Thymus (tissue), 11 donors: Measurements from ENCODE around the gene PTPRT. TPM values are rescaled to one million over a fixed set of nuclear protein-coding genes. Genes with fewer than 3 reads are reported as not detected.

Source experiments
- DNase-seq, 9 donors: peaks; one replicate each; pipeline ENCODE4 v3.0.0-alpha.2; 2013; ENCODE audit warnings: low spot score in 9 of 9, low read depth in 6 of 9, missing footprints in 1 of 9
- H3K27ac ChIP-seq, 2 donors: one replicate each; pipeline ENCODE4 v1.5.1; 2013; ENCODE audit warnings: control low read depth in 1 of 2, low read depth in 1 of 2, low read length in 1 of 2, mild to moderate bottlenecking in 1 of 2, moderate library complexity in 1 of 2
- H3K27me3 ChIP-seq, 2 donors: one replicate each; pipeline ENCODE4 v1.5.1; 2013; ENCODE audit warnings: low read length in 1 of 2; ENCODE audit not compliant: control insufficient read depth in 2 of 2, insufficient read depth in 1 of 2
- H3K36me3 ChIP-seq, 2 donors: one replicate each; pipeline ENCODE4 v1.5.1; 2013; ENCODE audit warnings: low read length in 1 of 2, mild to moderate bottlenecking in 1 of 2, moderate library complexity in 1 of 2; ENCODE audit not compliant: control insufficient read depth in 2 of 2, insufficient read depth in 2 of 2
- H3K4me1 ChIP-seq, 2 donors: one replicate each; pipeline ENCODE4 v1.5.1; 2013; ENCODE audit warnings: low read length in 2 of 2; ENCODE audit not compliant: control insufficient read depth in 2 of 2, insufficient read depth in 2 of 2
- H3K4me3 ChIP-seq, 2 donors: one replicate each; pipeline ENCODE4 v1.5.1; 2013; ENCODE audit warnings: low read length in 2 of 2, control low read depth in 1 of 2, mild to moderate bottlenecking in 1 of 2
- H3K9me3 ChIP-seq, 2 donors: one replicate each; pipeline ENCODE4 v1.5.1; 2013; ENCODE audit warnings: low read length in 1 of 2, mild to moderate bottlenecking in 1 of 2; ENCODE audit not compliant: control insufficient read depth in 2 of 2, insufficient read depth in 1 of 2
- WGBS: extraction: QIAGEN DNeasy Blood & Tissue Kit; methylation state at CpG from one replicate; pipeline ENCODE4 v1.1.7; 2013; 5-methylcytosine and 5-hydroxymethylcytosine counted together
- polyA plus RNA-seq: library from polyadenylated mRNA; stranded (reverse); fragments of 200-250 nt; gene quantifications from one replicate; pipeline ENCODE4 v1.2.3, GENCODE V29; 2013
- total RNA-seq: library from RNA; stranded (reverse); fragments of 120-200 nt; gene quantifications from one replicate; pipeline ENCODE4 v1.2.4, GENCODE V29; 2013
- donor health status: healthy.

The PTPRT gene
- total and polyA plus RNA-seq, 2 donors, result 2.4 to 4.5 TPM

DNA sequence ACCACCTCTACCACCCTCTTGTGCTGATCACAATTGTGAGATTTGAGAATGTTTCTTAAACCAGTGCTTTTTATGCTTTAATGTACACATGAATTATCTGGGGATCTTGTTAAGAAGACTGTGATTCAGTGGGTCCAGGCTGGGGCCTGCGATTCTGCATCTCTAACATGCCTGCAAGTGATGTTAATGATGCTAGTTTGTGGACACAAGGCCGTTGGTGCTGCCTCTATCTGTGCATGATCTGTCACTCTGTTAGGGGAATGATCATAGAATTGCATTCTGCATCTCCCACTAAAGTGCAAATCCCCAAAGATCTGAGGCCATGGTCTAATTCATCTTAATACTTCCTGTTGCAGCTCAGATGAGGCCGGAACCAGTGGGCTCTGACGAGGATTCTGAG, 746.5 kb downstream of the PTPRT start:
- H3K27ac ChIP-seq, result no peak overlapping the region
- H3K9me3 ChIP-seq, result no peaks in the 10 kb centered on the region
- no peaks in the 10 kb centered on the region for H3K4me1 ChIP-seq
- no peaks in the 10 kb centered on the region for H3K27me3 ChIP-seq
- no peak for DNase-seq
- WGBS, result 69% methylated on average over 4 of the region's 4 CpGs
- no peaks in the 10 kb centered on the region for H3K36me3 ChIP-seq
- no peak overlapping the region for H3K4me3 ChIP-seq

DNA sequence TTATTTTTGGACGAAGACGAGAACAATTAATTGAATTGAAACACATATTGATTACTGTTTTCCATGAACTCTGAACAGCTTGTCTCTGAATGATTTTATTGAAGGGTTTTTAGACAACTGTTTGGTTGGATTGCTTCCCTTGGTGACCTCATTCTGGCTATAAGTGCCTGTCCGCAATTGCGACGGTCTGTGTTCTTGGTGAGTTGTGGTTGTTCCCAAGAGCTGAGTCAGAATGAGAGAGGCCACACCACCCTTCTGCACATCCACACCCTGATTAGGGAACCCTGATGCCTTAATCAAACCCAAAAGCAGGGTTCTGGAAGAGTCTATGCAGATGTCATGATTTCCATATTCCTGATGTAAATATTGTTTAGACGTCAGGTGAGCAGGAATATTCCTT, 747.0 kb downstream of the PTPRT start:
- H3K36me3 ChIP-seq, result no peaks in the 10 kb centered on the region
- no peaks in the 10 kb centered on the region for H3K4me1 ChIP-seq
- WGBS, result 93% methylated on average over 6 of the region's 6 CpGs
- no peaks in the 10 kb centered on the region for H3K27me3 ChIP-seq
- no peak overlapping the region for H3K27ac ChIP-seq
- no peak for DNase-seq
- H3K4me3 ChIP-seq, result no peak overlapping the region
- no peaks in the 10 kb centered on the region for H3K9me3 ChIP-seq

DNA sequence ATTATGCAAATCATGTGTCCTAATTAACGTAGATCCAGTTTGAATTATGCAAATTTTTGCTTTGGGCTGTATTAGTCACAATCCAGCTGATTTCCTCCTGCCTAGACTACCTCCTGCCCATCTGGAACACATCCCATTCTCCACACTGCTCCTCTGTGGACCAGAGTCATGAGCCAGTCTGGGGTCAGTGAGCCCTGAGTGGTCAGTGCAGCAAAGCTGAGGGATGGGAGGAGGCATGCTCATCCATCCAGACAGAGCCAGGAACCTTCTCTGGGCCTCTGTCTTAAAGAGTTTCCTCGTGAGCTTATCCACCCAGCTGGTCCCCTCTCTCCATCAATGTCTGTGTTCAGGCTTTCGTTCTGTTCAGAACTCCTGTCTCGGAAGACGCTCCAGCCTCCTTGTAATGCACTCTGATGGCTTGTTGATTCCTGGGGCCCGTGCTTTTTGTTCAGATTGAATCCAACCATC, 747.8 kb downstream of the PTPRT start:
- Histone ChIP-seq H3K27ac (no peak overlapping the region), H3K4me3 (no peak overlapping the region), H3K27me3 (no peaks in the 10 kb centered on the region), H3K9me3 (no peaks in the 10 kb centered on the region), H3K4me1 (no peaks in the 10 kb centered on the region), H3K36me3 (no peaks in the 10 kb centered on the region)
- DNase-seq, result no peak
- WGBS, result 80% methylated on average over 6 of the region's 6 CpGs

DNA sequence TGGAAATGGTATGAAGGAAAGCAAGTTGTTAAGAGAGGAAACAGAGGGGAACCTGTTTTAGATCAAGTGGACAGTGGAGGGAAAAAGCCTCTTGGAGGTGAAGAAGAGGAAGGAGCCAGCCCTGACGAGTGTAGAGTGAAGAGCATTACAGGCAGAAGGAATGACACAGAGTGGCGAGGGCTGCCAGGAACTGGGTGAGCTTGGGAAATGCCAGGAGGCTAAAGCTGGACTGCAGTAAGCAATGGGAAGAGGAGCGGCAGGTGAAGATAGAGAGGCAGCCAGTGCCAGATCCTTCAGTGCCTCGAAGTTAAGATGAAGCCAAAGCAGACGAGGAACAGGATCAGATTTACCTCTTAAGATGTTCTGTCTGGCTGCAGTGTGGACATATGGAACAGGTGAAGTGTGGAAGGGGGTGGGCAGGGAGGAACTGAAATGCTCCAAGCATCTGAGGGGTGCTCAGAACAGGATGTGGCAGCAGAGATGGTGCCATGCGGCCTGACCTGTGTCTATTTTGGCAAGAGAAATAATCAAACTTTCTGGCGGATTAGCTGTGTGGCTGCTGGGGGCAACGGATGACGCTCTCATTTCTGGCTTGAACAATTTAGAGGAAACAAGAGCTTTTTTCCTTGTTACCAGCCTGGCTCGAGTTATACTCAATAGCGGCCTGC, 748.4 kb downstream of the PTPRT start:
- no peaks in the 10 kb centered on the region for H3K9me3 ChIP-seq
- WGBS, result 85% methylated on average over 11 of the region's 11 CpGs
- H3K27me3 ChIP-seq, result no peaks in the 10 kb centered on the region
- no peak for DNase-seq
- H3K27ac ChIP-seq, result no peak overlapping the region
- no peaks in the 10 kb centered on the region for H3K36me3 ChIP-seq
- no peaks in the 10 kb centered on the region for H3K4me1 ChIP-seq
- H3K4me3 ChIP-seq, result no peak overlapping the region

DNA sequence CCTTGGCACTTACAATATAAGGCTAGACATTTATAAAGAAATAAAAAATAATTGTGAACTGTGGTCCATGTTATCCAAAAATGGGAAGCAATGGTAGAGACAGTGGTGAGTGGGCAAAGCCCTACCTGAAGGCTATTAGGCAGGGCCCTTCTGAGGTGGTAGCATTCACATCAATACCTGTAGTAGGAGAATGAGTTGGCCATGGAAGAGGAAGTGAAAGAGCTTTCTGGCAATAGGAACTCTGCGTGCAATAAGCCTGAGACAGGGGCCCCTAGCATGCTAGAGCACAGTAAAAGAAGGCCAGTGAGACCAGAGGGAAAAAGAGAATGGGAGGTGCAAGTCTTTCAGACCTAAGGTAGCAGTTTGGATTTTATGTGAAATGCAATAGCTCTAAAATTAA, 754.5 kb downstream of the PTPRT start:
- Histone ChIP-seq H3K4me3 (no peak overlapping the region), H3K27me3 (no peaks in the 10 kb centered on the region), H3K36me3 (no peaks in the 10 kb centered on the region), H3K27ac (no peak overlapping the region), H3K9me3 (no peaks in the 10 kb centered on the region), H3K4me1 (no peaks in the 10 kb centered on the region)
- WGBS, result 37% methylated on average over 1 of the region's 1 CpG
- DNase-seq, result no peak

DNA sequence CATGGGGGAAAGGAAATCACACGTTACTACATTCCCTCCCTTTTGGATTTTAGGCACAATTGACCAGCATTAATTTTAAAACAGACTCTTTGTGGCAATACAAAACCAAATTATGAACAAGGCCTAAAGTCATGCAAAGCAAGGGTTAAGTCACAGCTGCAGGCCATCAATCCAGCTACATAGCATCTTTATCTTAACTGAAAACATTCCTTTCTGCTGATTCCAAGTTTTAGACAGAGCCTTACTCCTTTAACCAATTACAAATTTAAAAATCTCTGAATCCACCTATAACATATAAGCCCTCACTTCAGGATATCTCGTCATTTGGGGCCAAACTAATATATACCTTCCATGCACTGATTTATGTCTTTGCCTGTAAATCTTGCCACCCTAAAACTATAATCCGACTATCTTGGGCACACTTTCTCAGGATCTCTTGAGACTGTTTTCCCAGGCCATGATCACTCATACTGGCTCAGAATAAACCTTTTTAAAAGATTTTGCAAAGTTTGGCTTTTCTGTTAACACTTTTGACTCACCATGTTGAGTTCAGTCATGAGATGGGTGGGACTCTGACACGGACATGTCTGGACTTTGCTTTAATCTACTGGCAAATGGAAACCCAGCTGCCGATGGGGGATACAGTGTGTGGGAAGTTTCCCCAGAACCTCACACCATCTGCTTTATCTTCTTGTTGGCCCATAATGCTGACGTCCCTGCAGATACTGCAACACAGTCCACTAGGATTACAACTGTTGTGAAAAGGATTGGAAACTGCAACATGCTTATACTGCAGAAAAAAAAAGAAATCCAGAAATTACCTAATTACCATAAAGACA, 757.0 kb downstream of the PTPRT start:
- no peaks in the 10 kb centered on the region for H3K36me3 ChIP-seq
- WGBS, result 81% methylated on average over 6 of the region's 6 CpGs

DNA sequence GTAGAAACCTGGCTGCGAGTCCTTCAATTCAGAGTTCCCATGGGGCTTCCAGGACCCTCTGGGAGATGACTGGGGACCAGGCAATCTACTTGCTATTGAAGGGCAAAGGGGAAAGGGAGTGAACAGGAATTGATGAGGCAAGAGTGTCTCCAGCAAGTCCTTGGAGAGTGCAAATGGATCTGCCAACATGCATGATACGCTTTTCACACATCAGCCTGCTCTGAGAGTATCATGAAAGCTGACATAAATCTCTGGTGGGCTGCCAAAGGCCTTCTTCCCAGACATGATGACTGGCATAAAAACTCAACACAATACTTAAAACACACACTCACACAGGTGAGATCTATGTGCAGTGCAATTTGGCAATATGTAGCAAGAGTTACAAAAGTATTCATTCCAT, 759.1 kb downstream of the PTPRT start:
- Histone ChIP-seq H3K36me3 (no peaks in the 10 kb centered on the region), H3K4me1 (no peaks in the 10 kb centered on the region), H3K27ac (no peak overlapping the region), H3K4me3 (no peak overlapping the region), H3K27me3 (no peaks in the 10 kb centered on the region), H3K9me3 (no peaks in the 10 kb centered on the region)
- WGBS, result 88% methylated on average over 2 of the region's 2 CpGs
- DNase-seq, result no peak

More for the DNA sequence above, 757.0 kb downstream of the PTPRT start:
- Histone ChIP-seq H3K27me3 (no peaks in the 10 kb centered on the region), H3K4me3 (no peak overlapping the region), H3K9me3 (no peaks in the 10 kb centered on the region), H3K4me1 (no peaks in the 10 kb centered on the region), H3K27ac (no peak overlapping the region)
- no peak for DNase-seq

DNA sequence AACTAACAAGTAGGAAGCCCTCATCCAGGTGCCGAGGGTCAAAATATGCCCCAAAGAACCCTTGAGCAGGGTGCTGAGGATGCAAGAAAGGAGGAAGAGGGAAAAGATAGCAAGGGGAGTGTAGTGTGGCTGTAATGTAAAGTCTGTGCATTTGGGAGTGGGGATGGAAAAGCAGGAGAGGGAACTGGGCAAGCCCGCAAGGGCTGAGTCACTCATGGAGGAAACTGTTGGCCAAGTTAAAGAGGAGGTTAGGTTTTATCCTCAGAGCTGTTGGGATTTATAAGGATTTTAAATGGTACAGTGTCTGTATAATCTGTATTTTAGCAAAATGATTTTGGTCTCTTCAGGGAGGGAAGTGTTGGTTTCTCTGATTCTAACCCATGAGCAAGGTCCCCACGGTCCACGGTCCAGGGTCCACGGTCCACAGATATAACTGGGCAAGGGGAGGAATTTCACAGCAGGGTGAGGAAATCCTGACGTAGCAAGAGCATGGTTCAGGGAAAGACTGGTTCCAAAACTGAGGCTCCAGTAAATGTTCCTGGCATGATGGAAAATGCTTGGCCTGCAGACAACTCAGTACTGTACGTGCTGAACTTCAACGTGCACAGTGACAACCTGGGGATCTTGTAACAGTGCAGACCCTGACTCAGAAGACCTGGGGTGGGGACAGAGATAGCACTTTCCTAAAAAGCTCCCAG, 759.8 kb downstream of the PTPRT start:
- Histone ChIP-seq H3K4me1 (no peaks in the 10 kb centered on the region), H3K9me3 (no peaks in the 10 kb centered on the region), H3K27me3 (no peaks in the 10 kb centered on the region), H3K36me3 (no peaks in the 10 kb centered on the region), H3K27ac (no peak overlapping the region), H3K4me3 (no peak overlapping the region)
- 80% methylated on average over 8 of the region's 8 CpGs for WGBS
- DNase-seq, result no peak
